Measurements from ENCODE around the gene GLMP. TPM values are rescaled to one million over a fixed set of nuclear protein-coding genes. Genes with fewer than 3 reads are reported as not detected.

GLMP gene
- total RNA-seq, 4 donors from 2014 or later: 30.8 to 45.9 (median 42.1) TPM

- WGBS, 2 donors: 11 to 22% methylated on average over 3 of the region's 3 CpGs
- no peak for TF ChIP-seq CTCF (IDR thresholded peaks at IDR 0.05)
- TF ChIP-seq EP300 (IDR thresholded peaks at IDR 0.05): no peak
- TF ChIP-seq POLR2A (IDR thresholded peaks at IDR 0.05): no peak
- no peak overlapping the region for H3K4me3 ChIP-seq
- peaks cover 0 to 54% (median 13%) of the 10 kb centered on the region in 4 donors for H3K4me1 ChIP-seq
- H3K9me3 ChIP-seq: no peaks in the 10 kb centered on the region
- no peaks in the 10 kb centered on the region for H3K27me3 ChIP-seq
- peaks cover 0 to 75% (median 33%) of the 10 kb centered on the region in 3 donors for H3K36me3 ChIP-seq
- H3K27ac ChIP-seq: peak overlapping the region in 3 of 4 donors; percentile 36 to 60 (median 46)
- DNase-seq (ENCODE audit: low spot score in 2 of 2): no peak
These were observed 44.0 kb downstream of the GLMP start for GRCh38 chr1:156251527-156251926.

GRCh38 chr1:156249593-156249992 is 45.9 kb downstream of the GLMP start:
- no peaks in the 10 kb centered on the region for H3K9me3 ChIP-seq
- no peaks in the 10 kb centered on the region for H3K27me3 ChIP-seq
- peaks cover 0 to 71% (median 28%) of the 10 kb centered on the region in 4 donors for H3K4me1 ChIP-seq
- H3K27ac ChIP-seq: peak overlapping the region; percentile 21 to 85 (median 56)
- 46 to 49% methylated on average over 5 of the region's 5 CpGs for WGBS, 2 donors
- DNase-seq (ENCODE audit: low spot score in 2 of 2): no peak
- H3K4me3 ChIP-seq: no peak overlapping the region
- H3K36me3 ChIP-seq: peaks cover 0 to 58% (median 33%) of the 10 kb centered on the region in 3 donors
- TF ChIP-seq EP300 (IDR thresholded peaks at IDR 0.05): no peak
- no peak for TF ChIP-seq POLR2A (IDR thresholded peaks at IDR 0.05)
- TF ChIP-seq CTCF (IDR thresholded peaks at IDR 0.05): no peak

GRCh38 chr1:156248323-156248683 is 47.2 kb downstream of the GLMP start:
- Histone ChIP-seq H3K36me3 (peaks cover 0 to 59% (median 22%) of the 10 kb centered on the region in 3 donors), H3K27ac (peak overlapping the region; percentile 68 to 85 (median 80))

GRCh38 chr1:156247460-156248322 is 47.8 kb downstream of the GLMP start, which contains the start of gene PAQR6:
TSS of gene PAQR6 (minus strand) at chr1:156248056. CDS start at chr1:156246731, 1,325 bp downstream.
- peak in 1 of 2 donors; percentile 27 for DNase-seq (ENCODE audit: low spot score in 2 of 2)
- H3K4me3 ChIP-seq: peak within 1 kb of the TSS in 3 of 4 donors; percentile 4 to 30 (median 16)
- 38 to 40% methylated on average over 14 to 16 of the region's 16 CpGs for WGBS, 2 donors
- no peaks in the 10 kb centered on the region for H3K9me3 ChIP-seq
- peak in 1 of 2 donors; percentile 64 for TF ChIP-seq EP300 (IDR thresholded peaks at IDR 0.05)
- peak in 1 of 2 donors; percentile 47 for TF ChIP-seq POLR2A (IDR thresholded peaks at IDR 0.05)
- no peak for TF ChIP-seq CTCF (IDR thresholded peaks at IDR 0.05)
- H3K27me3 ChIP-seq: no peaks in the 10 kb centered on the region
- H3K36me3 ChIP-seq: peaks cover 0 to 53% (median 16%) of the 10 kb centered on the region in 3 donors
- H3K27ac ChIP-seq: peak within 1 kb of the TSS; percentile 68 to 85 (median 80)
- H3K4me1 ChIP-seq: peaks cover 0 to 69% (median 28%) of the 10 kb centered on the region in 4 donors

More at GRCh38 chr1:156248323-156248683, 47.2 kb downstream of the GLMP start:
- peaks cover 0 to 71% (median 28%) of the 10 kb centered on the region in 4 donors for H3K4me1 ChIP-seq
- H3K27me3 ChIP-seq: no peaks in the 10 kb centered on the region
- no peak for DNase-seq (ENCODE audit: low spot score in 2 of 2)
- no peaks in the 10 kb centered on the region for H3K9me3 ChIP-seq
- 56 to 81% methylated on average over 4 of the region's 4 CpGs for WGBS, 2 donors
- H3K4me3 ChIP-seq: no peak overlapping the region
- TF ChIP-seq CTCF (IDR thresholded peaks at IDR 0.05) (no peak), EP300 (IDR thresholded peaks at IDR 0.05) (no peak), POLR2A (IDR thresholded peaks at IDR 0.05) (no peak)

All from tibial nerve (tissue), 4 donors.